VCaP (cell line): ENCODE measurements around the gene ANKRD53.

Experiments
- H3K27ac ChIP-seq: fragments of 450-650 bp; 2 replicates; pipeline ENCODE4 v1.5.1; 2017
- TF ChIP-seq, protein P1 (sequence below): fragments of 450-650 bp; conservative IDR thresholded peaks from 2 replicates; pipeline ENCODE4 v1.5.1; 2017; ENCODE audit warnings: mild to moderate bottlenecking, moderate library complexity

Gene ANKRD53, protein sequence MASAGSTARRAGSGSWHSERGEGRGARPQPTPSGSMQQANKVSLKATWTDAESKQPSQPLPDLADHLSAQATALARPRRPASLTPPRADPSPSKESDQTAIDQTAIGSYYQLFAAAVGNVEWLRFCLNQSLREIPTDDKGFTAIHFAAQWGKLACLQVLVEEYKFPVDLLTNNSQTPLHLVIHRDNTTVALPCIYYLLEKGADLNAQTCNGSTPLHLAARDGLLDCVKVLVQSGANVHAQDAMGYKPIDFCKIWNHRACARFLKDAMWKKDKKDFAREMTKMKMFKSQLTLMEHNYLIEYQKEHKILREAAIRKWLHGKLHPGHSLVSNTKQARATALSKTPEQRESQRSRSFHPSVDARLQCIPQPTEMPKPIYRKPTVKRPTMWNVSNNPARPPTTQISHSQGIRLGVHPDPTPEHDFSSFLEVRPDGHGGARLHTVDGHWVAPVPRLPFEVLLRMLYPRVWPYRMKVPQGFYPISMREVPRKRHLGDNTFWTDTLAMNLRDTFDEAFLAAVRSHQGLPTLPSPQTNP

DNA sequence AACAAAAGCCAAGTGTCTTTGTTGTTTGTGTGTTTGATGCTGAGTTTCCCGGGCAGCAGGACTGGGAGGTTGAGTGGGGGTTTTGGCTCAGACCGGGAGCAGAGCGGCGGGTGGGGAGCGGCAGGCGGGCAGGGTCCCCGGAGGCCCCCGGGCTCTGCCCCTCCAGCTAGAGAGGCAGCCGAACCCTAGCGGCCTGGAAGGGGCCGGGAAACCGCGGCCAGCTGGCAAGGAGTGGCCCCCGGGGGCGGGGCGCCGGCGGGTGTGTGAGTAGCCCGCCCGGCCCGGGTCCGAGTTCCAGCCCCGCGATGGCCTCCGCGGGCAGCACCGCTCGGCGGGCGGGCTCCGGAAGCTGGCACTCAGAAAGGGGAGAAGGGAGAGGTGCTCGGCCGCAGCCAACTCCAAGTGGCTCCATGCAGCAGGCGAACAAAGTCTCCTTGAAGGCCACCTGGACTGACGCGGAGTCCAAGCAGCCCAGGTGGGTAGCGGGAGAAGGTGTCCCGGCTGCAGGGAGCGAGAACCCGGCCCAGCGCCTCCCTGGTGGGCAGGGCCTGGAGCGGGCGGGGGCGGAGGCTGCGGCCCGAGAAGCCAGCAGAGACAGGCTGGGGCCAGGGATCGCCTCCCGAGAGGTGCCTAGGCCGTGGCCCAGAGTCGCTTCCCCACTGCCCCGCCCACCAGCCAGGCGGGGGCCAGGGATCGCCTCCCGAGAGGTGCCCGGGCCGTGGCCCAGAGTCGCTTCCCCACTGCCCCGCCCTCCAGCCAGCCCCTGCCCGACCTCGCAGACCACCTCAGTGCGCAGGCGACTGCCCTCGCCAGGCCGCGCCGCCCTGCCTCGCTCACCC is at the start of gene ANKRD53:
Gene ANKRD53, plus strand, starts transcription at position 290 of the 839 bp plus-strand sequence. Its CDS starts 16 bp downstream, at position 306.
- peak within 1 kb of the TSS; percentile 76 for H3K27ac ChIP-seq
- TF ChIP-seq, protein P1, sequence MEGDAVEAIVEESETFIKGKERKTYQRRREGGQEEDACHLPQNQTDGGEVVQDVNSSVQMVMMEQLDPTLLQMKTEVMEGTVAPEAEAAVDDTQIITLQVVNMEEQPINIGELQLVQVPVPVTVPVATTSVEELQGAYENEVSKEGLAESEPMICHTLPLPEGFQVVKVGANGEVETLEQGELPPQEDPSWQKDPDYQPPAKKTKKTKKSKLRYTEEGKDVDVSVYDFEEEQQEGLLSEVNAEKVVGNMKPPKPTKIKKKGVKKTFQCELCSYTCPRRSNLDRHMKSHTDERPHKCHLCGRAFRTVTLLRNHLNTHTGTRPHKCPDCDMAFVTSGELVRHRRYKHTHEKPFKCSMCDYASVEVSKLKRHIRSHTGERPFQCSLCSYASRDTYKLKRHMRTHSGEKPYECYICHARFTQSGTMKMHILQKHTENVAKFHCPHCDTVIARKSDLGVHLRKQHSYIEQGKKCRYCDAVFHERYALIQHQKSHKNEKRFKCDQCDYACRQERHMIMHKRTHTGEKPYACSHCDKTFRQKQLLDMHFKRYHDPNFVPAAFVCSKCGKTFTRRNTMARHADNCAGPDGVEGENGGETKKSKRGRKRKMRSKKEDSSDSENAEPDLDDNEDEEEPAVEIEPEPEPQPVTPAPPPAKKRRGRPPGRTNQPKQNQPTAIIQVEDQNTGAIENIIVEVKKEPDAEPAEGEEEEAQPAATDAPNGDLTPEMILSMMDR = no peak

GRCh38 chr2:70930371-70931329 is 47.8 kb upstream of the ANKRD53 start:
- TF ChIP-seq, protein P1 = no peak
- H3K27ac ChIP-seq = no peak overlapping the region

DNA sequence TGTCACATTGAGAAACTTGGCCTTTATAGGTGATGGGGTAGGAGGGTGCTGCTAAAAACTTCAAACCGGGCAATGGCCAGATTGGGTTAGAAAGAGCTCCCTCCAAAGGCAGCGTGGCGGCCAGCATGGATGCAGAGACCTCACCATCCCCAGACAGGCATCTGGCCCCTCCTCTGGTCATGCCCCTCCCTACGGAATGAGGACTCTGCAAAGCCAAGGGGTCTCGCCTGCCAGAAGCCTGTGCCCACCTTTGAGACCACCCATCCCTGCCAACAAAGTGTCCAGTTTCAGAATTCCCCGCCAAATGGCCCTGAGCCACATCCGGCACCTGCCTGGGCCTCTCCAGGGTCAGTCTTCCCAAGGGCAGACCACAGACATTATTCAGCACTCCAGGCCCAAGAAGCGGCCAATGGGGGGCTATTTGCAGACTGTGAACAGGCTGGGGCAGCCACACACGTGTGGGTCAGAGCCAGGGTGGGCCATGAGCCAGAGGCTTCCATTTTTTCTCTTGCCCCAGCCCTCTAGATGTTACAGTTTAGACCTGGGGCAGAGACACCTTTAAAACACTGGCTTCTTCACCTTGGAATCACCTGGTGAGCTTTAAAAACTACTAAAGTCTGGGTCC is 46.9 kb upstream of the ANKRD53 start:
- H3K27ac ChIP-seq = no peak overlapping the region
- TF ChIP-seq, protein P1 = no peak

- TF ChIP-seq, protein P1 = no peak
These were observed 45.7 kb upstream of the ANKRD53 start for GRCh38 chr2:70932631-70933230.

GRCh38 chr2:70934981-70935380 is 43.4 kb upstream of the ANKRD53 start:
- TF ChIP-seq, protein P1 = no peak
- peak overlapping the region; percentile 28; the same call in 1 of the 2 replicates for H3K27ac ChIP-seq

More at GRCh38 chr2:70932631-70933230, 45.7 kb upstream of the ANKRD53 start:
- H3K27ac ChIP-seq = no peak overlapping the region

DNA sequence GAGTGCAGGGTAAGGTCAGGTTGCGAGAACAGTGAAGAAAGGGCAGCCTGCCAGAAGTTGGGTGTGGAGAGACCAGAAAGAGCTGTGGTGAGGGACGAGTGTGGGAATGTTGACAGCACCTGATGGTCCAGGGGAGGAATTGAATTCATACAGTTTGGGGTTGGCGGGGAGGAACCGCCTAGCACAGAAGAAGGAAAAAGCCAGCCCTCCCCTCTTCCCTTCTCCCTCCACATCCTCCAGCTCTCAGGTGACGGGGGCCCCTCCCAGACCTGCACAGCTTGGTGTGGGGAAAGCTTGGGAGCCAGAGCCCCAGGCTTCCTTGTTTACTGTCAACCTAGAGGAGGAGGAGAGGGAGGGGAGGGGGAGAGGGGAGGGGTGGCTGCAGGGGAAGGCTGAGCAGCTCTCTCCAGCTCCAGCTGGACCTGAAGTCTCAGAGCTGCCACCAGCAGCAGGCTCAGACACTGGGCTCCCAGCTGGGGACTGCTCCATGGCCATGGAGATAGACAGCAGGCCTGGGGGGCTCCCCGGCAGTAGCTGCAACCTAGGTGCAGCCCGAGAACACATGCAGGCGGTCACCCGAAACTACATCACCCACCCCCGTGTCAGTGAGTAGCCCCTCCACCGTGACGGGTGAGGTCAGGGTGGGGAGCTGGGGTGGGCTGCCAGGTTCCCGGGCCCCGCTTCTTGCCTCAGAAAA is 42.8 kb upstream of the ANKRD53 start, which contains the start of gene ATP6V1B1:
Gene ATP6V1B1, plus strand, starts transcription at position 433 of the 697 bp plus-strand sequence. Its CDS starts 55 bp downstream, at position 488.
- TF ChIP-seq, protein P1 = no peak
- H3K27ac ChIP-seq = peak within 1 kb of the TSS; percentile 28; the same call in 1 of the 2 replicates
